CD14-positive monocyte (primary cell): Measurements from ENCODE around the gene MEP1A. TPM values are rescaled to one million over a fixed set of nuclear protein-coding genes. Genes with fewer than 3 reads are reported as not detected.
A peak's percentile ranks its signal among the peaks of the same experiment; 100 is the strongest.

Experiments used
- DNase-seq, 3 donors: peaks; one replicate each; pipeline ENCODE4 v3.0.0-alpha.2; 2011 to 2022
- H2AFZ ChIP-seq: 2 replicates; pipeline ENCODE4 v1.6.0; 2012; ENCODE audit warnings: mild to moderate bottlenecking, low read depth, low read length, inconsistent platforms; ENCODE audit not compliant: insufficient read depth, poor library complexity, severe bottlenecking
- H3K27ac ChIP-seq, 2 donors: 1 replicate in 1 of 2; 2 replicates in 1 of 2; pipeline ENCODE4 v1.5.1; 2012 to 2013; ENCODE audit warnings: low read length in 2 of 2, control low read depth in 1 of 2, inconsistent platforms in 1 of 2, low read depth in 1 of 2, mild to moderate bottlenecking in 1 of 2
- H3K27me3 ChIP-seq, 2 donors: one replicate each; pipeline versions ENCODE4 v1.6.0 to v1.6.1; 2011 to 2013; ENCODE audit warnings: low read length in 2 of 2; ENCODE audit not compliant: control insufficient read depth in 2 of 2, insufficient read depth in 2 of 2
- H3K36me3 ChIP-seq, 2 donors: replicated peaks in 1 of 2; 1 replicate in 1 of 2; 2 replicates in 1 of 2; pipeline versions ENCODE4 v1.5.1 to v1.6.1; 2012 to 2013; ENCODE audit warnings: low read length in 2 of 2, control low read depth in 1 of 2, inconsistent platforms in 1 of 2, mild to moderate bottlenecking in 1 of 2; ENCODE audit not compliant: insufficient read depth in 2 of 2, control insufficient read depth in 1 of 2
- H3K4me1 ChIP-seq, 2 donors: 1 replicate in 1 of 2; 2 replicates in 1 of 2; pipeline versions ENCODE4 v1.5.1 to v1.6.1; 2012 to 2013; ENCODE audit warnings: low read length in 2 of 2, control low read depth in 1 of 2, inconsistent platforms in 1 of 2, mild to moderate bottlenecking in 1 of 2, moderate library complexity in 1 of 2; ENCODE audit not compliant: insufficient read depth in 2 of 2, control insufficient read depth in 1 of 2
- H3K4me2 ChIP-seq: replicated peaks from 2 replicates; pipeline ENCODE3; 2012; ENCODE audit warnings: low read length, moderate library complexity, mild to moderate bottlenecking; ENCODE audit not compliant: poor library complexity, severe bottlenecking; ENCODE audit errors: extremely low read depth
- H3K4me3 ChIP-seq, 3 experiments: fragments of 200-600 bp in 1 of 3; sonication (generic) in 1 of 3; replicated peaks in 1 of 3; 1 replicate in 2 of 3; 2 replicates in 1 of 3; pipeline ENCODE4 v1.5.1; 2011 to 2013; ENCODE audit warnings: low read length in 3 of 3, mild to moderate bottlenecking in 3 of 3, control low read depth in 2 of 3, low read depth in 2 of 3, inconsistent platforms in 1 of 3, moderate library complexity in 1 of 3
- H3K79me2 ChIP-seq: 2 replicates; pipeline ENCODE4 v1.6.0; 2012; ENCODE audit warnings: mild to moderate bottlenecking, control low read depth, inconsistent platforms, low read length, moderate library complexity; ENCODE audit not compliant: insufficient read depth
- H3K9ac ChIP-seq: 2 replicates; pipeline ENCODE4 v1.6.0; 2017; ENCODE audit warnings: low read length, mild to moderate bottlenecking; ENCODE audit not compliant: insufficient read depth, poor library complexity, severe bottlenecking
- H3K9me3 ChIP-seq, 2 donors: replicated peaks in 1 of 2; 1 replicate in 1 of 2; 2 replicates in 1 of 2; pipeline versions ENCODE4 v1.5.1 to v1.6.1; 2012 to 2013; ENCODE audit warnings: low read length in 2 of 2, control low read depth in 1 of 2; ENCODE audit not compliant: control insufficient read depth in 1 of 2, insufficient read depth in 1 of 2
- H4K20me1 ChIP-seq: 2 replicates; pipeline ENCODE4 v1.6.0; 2012; ENCODE audit warnings: mild to moderate bottlenecking, low read length, control low read depth, moderate library complexity; ENCODE audit not compliant: insufficient read depth
- H3K27ac Mint-ChIP-seq, 7 donors: one replicate each; pipeline ENCODE4 v1.8.0; 2020; ENCODE audit warnings: mild to moderate bottlenecking in 7 of 7, mixed read lengths in 7 of 7, moderate library complexity in 6 of 7, inconsistent platforms in 2 of 7
- H3K27me3 Mint-ChIP-seq, 3 donors: one replicate each; pipeline ENCODE4 v1.8.0; 2021 to 2022; ENCODE audit warnings: low read depth in 3 of 3, mild to moderate bottlenecking in 3 of 3, mixed read lengths in 3 of 3, moderate library complexity in 3 of 3, inconsistent platforms in 1 of 3
- H3K36me3 Mint-ChIP-seq, 2 donors: one replicate each; pipeline ENCODE4 v1.8.0; 2020; ENCODE audit warnings: mixed read lengths in 2 of 2, inconsistent platforms in 1 of 2, mild to moderate bottlenecking in 1 of 2
- H3K4me1 Mint-ChIP-seq: one replicate; pipeline ENCODE4 v1.8.0; 2020; ENCODE audit warnings: mild to moderate bottlenecking, mixed read lengths
- H3K4me3 Mint-ChIP-seq, 2 donors: one replicate each; pipeline ENCODE4 v1.8.0; 2020; ENCODE audit warnings: mild to moderate bottlenecking in 2 of 2, mixed read lengths in 2 of 2, moderate library complexity in 1 of 2
- H3K9me3 Mint-ChIP-seq, 7 donors: one replicate each; pipeline ENCODE4 v1.8.0; 2020 to 2022; ENCODE audit warnings: mixed read lengths in 7 of 7, mild to moderate bottlenecking in 6 of 7, moderate library complexity in 6 of 7, inconsistent platforms in 2 of 7
- WGBS: methylation state at CpG from one replicate; pipeline ENCODE4 v1.1.5; 2013; ENCODE audit warnings: missing lambda C conversion rate; ENCODE audit not compliant: insufficient coverage; 5-methylcytosine and 5-hydroxymethylcytosine counted together
- intact Hi-C, 2 donors: fragments of 100-400 bp; cut with micrococcal nuclease; formaldehyde crosslinking; loops; one replicate each; pipeline versions ENCODE4 v1.15.0 to v1.15.1; 2023
- polyA plus RNA-seq, 3 donors: library from polyadenylated mRNA; depleted of rRNA in 1 of 3; unstranded in 2 of 3; stranded (reverse) in 1 of 3; fragments of 300-500 nt in 2 of 3; fragments of >200 nt in 1 of 3; fragmentation: Illumina TruSeq in 2 of 3; gene quantifications; 1 replicate in 2 of 3; 2 replicates in 1 of 3; pipeline ENCODE4 v1.2.3, GENCODE V29; 2012 to 2021
- TF ChIP-seq, protein P1 (sequence below): fragments of 200-600 bp; IDR thresholded peaks from one replicate; pipeline ENCODE4 v1.8.0; 2022; ENCODE audit warnings: antibody characterized with exemption, mild to moderate bottlenecking

The MEP1A gene
- polyA plus RNA-seq, 3 donors: 0.05 to 0.10 (median 0.07) TPM

DNA sequence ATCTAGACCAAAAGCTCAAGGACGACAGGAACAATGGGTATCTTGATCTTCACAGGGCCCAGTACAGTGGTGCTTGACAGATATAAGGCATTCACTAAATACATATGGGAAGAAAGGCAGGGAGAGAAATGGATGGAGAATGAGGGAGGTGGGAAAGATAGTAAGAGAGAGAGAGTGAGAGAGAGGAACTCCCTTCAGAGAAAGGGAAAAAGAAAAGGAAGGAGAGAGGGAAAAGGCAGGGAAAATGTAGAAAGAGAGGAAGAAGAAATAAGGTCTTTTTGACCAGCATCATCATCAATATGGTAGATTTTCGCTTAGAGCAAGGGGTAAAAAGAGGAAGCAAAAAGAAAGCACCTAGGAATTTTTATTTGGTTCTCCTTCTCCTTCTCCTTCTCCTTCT, 47.2 kb upstream of the MEP1A start:
- Histone ChIP-seq H3K27me3 (no peaks in the 10 kb centered on the region), H3K4me1 (peaks cover 15 to 17% of the 10 kb centered on the region in 2 donors), H3K27ac (no peak overlapping the region), H2AFZ (no peak overlapping the region), H4K20me1 (no peaks in the 10 kb centered on the region), H3K4me3 (no peak overlapping the region), H3K36me3 (no peaks in the 10 kb centered on the region), H3K4me2 (no peak overlapping the region), H3K9ac (no peak overlapping the region), H3K79me2 (no peaks in the 10 kb centered on the region), H3K9me3 (no peaks in the 10 kb centered on the region)
- peaks cover 5 to 13% (median 8%) of the 10 kb centered on the region in 7 donors for H3K9me3 Mint-ChIP-seq
- peak in 2 of 3 donors; percentile 26 for DNase-seq
- intact Hi-C loops: no loop called here
- peaks cover 26% of the 10 kb centered on the region for H3K4me1 Mint-ChIP-seq
- peaks cover 0 to 1% (median 0%) of the 10 kb centered on the region in 3 donors for H3K27me3 Mint-ChIP-seq
- peak overlapping the region in 1 of 7 donors; percentile 36 for H3K27ac Mint-ChIP-seq
- H3K4me3 Mint-ChIP-seq: no peak overlapping the region
- no CpG with 5 or more reads among the region's 2 CpGs for WGBS
- no peaks in the 10 kb centered on the region for H3K36me3 Mint-ChIP-seq
- TF ChIP-seq, protein P1, sequence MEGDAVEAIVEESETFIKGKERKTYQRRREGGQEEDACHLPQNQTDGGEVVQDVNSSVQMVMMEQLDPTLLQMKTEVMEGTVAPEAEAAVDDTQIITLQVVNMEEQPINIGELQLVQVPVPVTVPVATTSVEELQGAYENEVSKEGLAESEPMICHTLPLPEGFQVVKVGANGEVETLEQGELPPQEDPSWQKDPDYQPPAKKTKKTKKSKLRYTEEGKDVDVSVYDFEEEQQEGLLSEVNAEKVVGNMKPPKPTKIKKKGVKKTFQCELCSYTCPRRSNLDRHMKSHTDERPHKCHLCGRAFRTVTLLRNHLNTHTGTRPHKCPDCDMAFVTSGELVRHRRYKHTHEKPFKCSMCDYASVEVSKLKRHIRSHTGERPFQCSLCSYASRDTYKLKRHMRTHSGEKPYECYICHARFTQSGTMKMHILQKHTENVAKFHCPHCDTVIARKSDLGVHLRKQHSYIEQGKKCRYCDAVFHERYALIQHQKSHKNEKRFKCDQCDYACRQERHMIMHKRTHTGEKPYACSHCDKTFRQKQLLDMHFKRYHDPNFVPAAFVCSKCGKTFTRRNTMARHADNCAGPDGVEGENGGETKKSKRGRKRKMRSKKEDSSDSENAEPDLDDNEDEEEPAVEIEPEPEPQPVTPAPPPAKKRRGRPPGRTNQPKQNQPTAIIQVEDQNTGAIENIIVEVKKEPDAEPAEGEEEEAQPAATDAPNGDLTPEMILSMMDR: no peak

- no peaks in the 10 kb centered on the region for H3K36me3 ChIP-seq
- H3K27me3 Mint-ChIP-seq: peaks cover 0 to 1% (median 0%) of the 10 kb centered on the region in 3 donors
- H3K27ac Mint-ChIP-seq: peak within 1 kb of the TSS in 2 of 7 donors; percentile 32 to 66
- no peaks in the 10 kb centered on the region for H4K20me1 ChIP-seq
- intact Hi-C loops: no loop called here
- H2AFZ ChIP-seq: no peak within 1 kb of the TSS
- H3K79me2 ChIP-seq: no peaks in the 10 kb centered on the region
- peaks cover 15 to 17% of the 10 kb centered on the region in 2 donors for H3K4me1 ChIP-seq
- no peak within 1 kb of the TSS for H3K4me2 ChIP-seq
- H3K4me1 Mint-ChIP-seq: peaks cover 26% of the 10 kb centered on the region
- H3K27ac ChIP-seq: no peak within 1 kb of the TSS
- DNase-seq: no peak
- no CpG with 5 or more reads among the region's 1 CpG for WGBS
- H3K9me3 Mint-ChIP-seq: peaks cover 5 to 11% (median 8%) of the 10 kb centered on the region in 7 donors
- no peaks in the 10 kb centered on the region for H3K9me3 ChIP-seq
- TF ChIP-seq, protein P1: no peak
- no peak within 1 kb of the TSS for H3K4me3 Mint-ChIP-seq
- H3K9ac ChIP-seq: no peak within 1 kb of the TSS
- H3K27me3 ChIP-seq: no peaks in the 10 kb centered on the region
- no peaks in the 10 kb centered on the region for H3K36me3 Mint-ChIP-seq
- H3K4me3 ChIP-seq: no peak within 1 kb of the TSS
Observed at GRCh38 chr6:46746696-46747095, 46.5 kb upstream of the MEP1A start, which contains the start of gene ANKRD66. ANKRD66 (plus strand) TSS chr6:46746933; CDS start chr6:46751949, 5,016 bp downstream.
